ENCODE measurements around the gene WWP2. TPM values are rescaled to one million over a fixed set of nuclear protein-coding genes. Genes with fewer than 3 reads are reported as not detected.

WWP2 gene
- total RNA-seq, 3 donors from 2014 or later (not counting 1 experiment from before 2014, with no cell fraction given): 72.8 to 95.6 (median 81.6) TPM

GRCh38 chr16:69904495-69905170 is 142.5 kb downstream of the WWP2 start:
- intact Hi-C loops (cut with micrococcal nuclease): no loop called here
- H3K27ac Mint-ChIP-seq: no peak overlapping the region
- no peak overlapping the region for H3K4me3 ChIP-seq (ENCODE audit: low read length)
- no peaks in the 10 kb centered on the region for H3K4me1 Mint-ChIP-seq
- ATAC-seq: no peak
- H3K27ac ChIP-seq (ENCODE audit: low read length): no peak overlapping the region
- TF ChIP-seq CTCF (IDR thresholded peaks at IDR 0.05): no peak
- WGBS (ENCODE audit: insufficient coverage): 96% methylated on average over 6 of the region's 9 CpGs
- H3K27me3 ChIP-seq (ENCODE audit: control insufficient read depth, insufficient read depth, low read length): no peaks in the 10 kb centered on the region
- H3K27me3 Mint-ChIP-seq (ENCODE audit: low read depth in 2 of 2): no peaks in the 10 kb centered on the region
- H3K4me3 Mint-ChIP-seq: no peak overlapping the region
- no peaks in the 10 kb centered on the region for H3K9me3 Mint-ChIP-seq
- H3K4me1 ChIP-seq (ENCODE audit: control insufficient read depth, insufficient read depth, low read length): no peaks in the 10 kb centered on the region
- no peak for DNase-seq
- no peaks in the 10 kb centered on the region for H3K36me3 Mint-ChIP-seq
- H3K36me3 ChIP-seq (ENCODE audit: control insufficient read depth, insufficient read depth, low read length): peaks cover 23% of the 10 kb centered on the region
- no peaks in the 10 kb centered on the region for H3K9me3 ChIP-seq (ENCODE audit: control insufficient read depth, insufficient read depth, low read length)

- no peaks in the 10 kb centered on the region for H3K27me3 ChIP-seq (ENCODE audit: control insufficient read depth, insufficient read depth, low read length)
- no peak for TF ChIP-seq CTCF (IDR thresholded peaks at IDR 0.05)
- H3K27ac ChIP-seq (ENCODE audit: low read length): no peak overlapping the region
- H3K27me3 Mint-ChIP-seq (ENCODE audit: low read depth in 2 of 2): no peaks in the 10 kb centered on the region
- peaks cover 25% of the 10 kb centered on the region for H3K36me3 ChIP-seq (ENCODE audit: control insufficient read depth, insufficient read depth, low read length)
- WGBS (ENCODE audit: insufficient coverage): 50% methylated on average over 2 of the region's 2 CpGs
- H3K4me1 ChIP-seq (ENCODE audit: control insufficient read depth, insufficient read depth, low read length): no peaks in the 10 kb centered on the region
- no peaks in the 10 kb centered on the region for H3K9me3 Mint-ChIP-seq
- no peaks in the 10 kb centered on the region for H3K4me1 Mint-ChIP-seq
- no peak overlapping the region for H3K4me3 Mint-ChIP-seq
- ATAC-seq (no peak), DNase-seq (no peak)
- no peak overlapping the region for H3K27ac Mint-ChIP-seq
- no peaks in the 10 kb centered on the region for H3K9me3 ChIP-seq (ENCODE audit: control insufficient read depth, insufficient read depth, low read length)
- no peak overlapping the region for H3K4me3 ChIP-seq (ENCODE audit: low read length)
- intact Hi-C loops (cut with micrococcal nuclease): no loop called here
- H3K36me3 Mint-ChIP-seq: no peaks in the 10 kb centered on the region
Measured at GRCh38 chr16:69905171-69905555, 143.0 kb downstream of the WWP2 start.

DNA sequence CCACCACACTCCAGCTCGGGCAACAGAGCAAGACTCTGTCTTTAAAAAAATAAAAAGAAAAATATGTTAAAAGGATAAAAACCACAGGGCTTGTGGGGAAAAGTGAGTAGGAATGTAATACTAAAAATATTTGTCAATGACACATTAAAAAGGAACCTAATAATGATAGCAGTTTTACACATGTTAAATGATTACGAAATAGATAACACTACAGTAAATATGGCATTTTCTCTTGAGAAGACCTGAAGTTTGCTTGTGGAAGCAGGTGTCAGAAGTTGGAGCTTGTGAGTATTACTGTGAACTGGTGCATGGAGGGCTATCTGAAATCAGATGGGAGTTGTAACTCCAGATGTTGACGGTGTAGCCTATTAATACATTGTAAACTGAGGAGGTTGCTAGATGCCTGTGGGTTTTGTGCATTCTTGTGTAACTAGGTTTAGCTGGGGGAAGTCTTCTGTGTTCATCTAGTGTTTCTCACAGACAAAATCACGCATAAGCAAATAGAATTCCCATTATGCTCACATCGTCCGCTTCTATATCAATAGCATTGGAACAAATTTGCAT is 144.8 kb downstream of the WWP2 start:
- Histone ChIP-seq H3K27me3 (ENCODE audit: control insufficient read depth, insufficient read depth, low read length) (no peaks in the 10 kb centered on the region), H3K4me3 (ENCODE audit: low read length) (no peak overlapping the region), H3K9me3 (ENCODE audit: control insufficient read depth, insufficient read depth, low read length) (no peaks in the 10 kb centered on the region), H3K27ac (ENCODE audit: low read length) (no peak overlapping the region), H3K4me1 (ENCODE audit: control insufficient read depth, insufficient read depth, low read length) (no peaks in the 10 kb centered on the region), H3K36me3 (ENCODE audit: control insufficient read depth, insufficient read depth, low read length) (peaks cover 33% of the 10 kb centered on the region)
- Mint-ChIP-seq H3K4me1 (no peaks in the 10 kb centered on the region), H3K4me3 (no peak overlapping the region), H3K36me3 (no peaks in the 10 kb centered on the region), H3K9me3 (no peaks in the 10 kb centered on the region), H3K27ac (no peak overlapping the region), H3K27me3 (ENCODE audit: low read depth in 2 of 2) (no peaks in the 10 kb centered on the region)
- ATAC-seq (no peak), DNase-seq (no peak)
- 97% methylated on average over 5 of the region's 6 CpGs for WGBS (ENCODE audit: insufficient coverage)
- TF ChIP-seq CTCF (IDR thresholded peaks at IDR 0.05): no peak
- intact Hi-C loops (cut with micrococcal nuclease): no loop called here

DNA sequence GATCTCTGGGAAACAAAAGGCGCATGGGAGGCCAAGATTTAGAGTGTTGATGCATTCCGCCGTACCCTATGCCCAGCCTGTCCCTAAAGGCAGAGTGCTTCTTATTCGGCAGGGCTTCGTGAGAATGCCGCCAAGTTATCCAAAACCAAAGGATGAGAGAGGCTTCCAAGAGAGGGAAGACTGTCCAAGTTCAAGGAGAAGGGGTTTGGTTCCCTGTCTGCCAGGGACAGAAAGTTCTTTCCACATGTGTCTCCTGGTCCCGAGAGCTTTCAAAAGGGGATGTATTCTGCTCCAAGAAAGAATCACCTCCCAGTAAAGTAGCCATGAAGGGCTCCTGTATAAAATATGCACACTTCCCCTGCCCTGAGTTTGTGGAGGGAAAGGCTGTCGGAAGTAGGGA is 146.9 kb downstream of the WWP2 start:
- no peak overlapping the region for H3K27ac Mint-ChIP-seq
- WGBS (ENCODE audit: insufficient coverage): 98% methylated on average over 7 of the region's 8 CpGs
- H3K9me3 ChIP-seq (ENCODE audit: control insufficient read depth, insufficient read depth, low read length): no peaks in the 10 kb centered on the region
- H3K27me3 Mint-ChIP-seq (ENCODE audit: low read depth in 2 of 2): no peaks in the 10 kb centered on the region
- H3K36me3 Mint-ChIP-seq: no peaks in the 10 kb centered on the region
- TF ChIP-seq CTCF (IDR thresholded peaks at IDR 0.05): no peak
- ATAC-seq (no peak), DNase-seq (no peak)
- H3K36me3 ChIP-seq (ENCODE audit: control insufficient read depth, insufficient read depth, low read length): peaks cover 27% of the 10 kb centered on the region
- no peaks in the 10 kb centered on the region for H3K4me1 ChIP-seq (ENCODE audit: control insufficient read depth, insufficient read depth, low read length)
- no peaks in the 10 kb centered on the region for H3K9me3 Mint-ChIP-seq
- H3K4me3 ChIP-seq (ENCODE audit: low read length): no peak overlapping the region
- H3K4me1 Mint-ChIP-seq: no peaks in the 10 kb centered on the region
- intact Hi-C loops (cut with micrococcal nuclease): no loop called here
- H3K27me3 ChIP-seq (ENCODE audit: control insufficient read depth, insufficient read depth, low read length): no peaks in the 10 kb centered on the region
- H3K4me3 Mint-ChIP-seq: no peak overlapping the region
- H3K27ac ChIP-seq (ENCODE audit: low read length): no peak overlapping the region
